ENCODE measurements around the gene EFNB3.

DNA sequence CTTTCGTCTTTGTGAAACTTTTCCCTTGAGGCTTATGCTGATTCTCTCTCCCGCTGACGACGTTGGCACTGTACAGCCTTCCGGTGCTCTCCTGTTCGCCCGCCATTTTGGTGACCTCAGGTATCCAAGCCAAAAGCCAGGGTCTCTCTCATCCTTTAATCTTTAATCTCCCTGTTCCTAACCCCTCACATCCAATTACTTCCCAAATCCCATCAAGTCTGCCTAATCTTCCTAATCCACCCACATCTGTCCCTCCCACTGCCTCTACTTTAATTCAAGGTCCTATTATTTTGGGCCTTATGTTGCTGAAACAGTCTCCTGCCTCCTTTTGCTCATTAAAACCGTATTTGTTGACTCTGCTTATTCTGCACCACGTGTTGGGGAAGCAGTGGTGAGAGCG, 9.4 kb upstream of the EFNB3 start:
- TF ChIP-seq, protein P1, sequence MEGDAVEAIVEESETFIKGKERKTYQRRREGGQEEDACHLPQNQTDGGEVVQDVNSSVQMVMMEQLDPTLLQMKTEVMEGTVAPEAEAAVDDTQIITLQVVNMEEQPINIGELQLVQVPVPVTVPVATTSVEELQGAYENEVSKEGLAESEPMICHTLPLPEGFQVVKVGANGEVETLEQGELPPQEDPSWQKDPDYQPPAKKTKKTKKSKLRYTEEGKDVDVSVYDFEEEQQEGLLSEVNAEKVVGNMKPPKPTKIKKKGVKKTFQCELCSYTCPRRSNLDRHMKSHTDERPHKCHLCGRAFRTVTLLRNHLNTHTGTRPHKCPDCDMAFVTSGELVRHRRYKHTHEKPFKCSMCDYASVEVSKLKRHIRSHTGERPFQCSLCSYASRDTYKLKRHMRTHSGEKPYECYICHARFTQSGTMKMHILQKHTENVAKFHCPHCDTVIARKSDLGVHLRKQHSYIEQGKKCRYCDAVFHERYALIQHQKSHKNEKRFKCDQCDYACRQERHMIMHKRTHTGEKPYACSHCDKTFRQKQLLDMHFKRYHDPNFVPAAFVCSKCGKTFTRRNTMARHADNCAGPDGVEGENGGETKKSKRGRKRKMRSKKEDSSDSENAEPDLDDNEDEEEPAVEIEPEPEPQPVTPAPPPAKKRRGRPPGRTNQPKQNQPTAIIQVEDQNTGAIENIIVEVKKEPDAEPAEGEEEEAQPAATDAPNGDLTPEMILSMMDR (IDR thresholded peaks at IDR 0.05), result no peak
- no peak for TF ChIP-seq POLR2A (IDR thresholded peaks at IDR 0.05)
